Breast epithelium (tissue), 4 donors: ENCODE measurements around the gene TXNL1. TPM values are rescaled to one million over a fixed set of nuclear protein-coding genes. Genes with fewer than 3 reads are reported as not detected.
A peak's percentile ranks its signal among the peaks of the same experiment; 100 is the strongest.

Source experiments
- DNase-seq, 2 donors: peaks; one replicate each; pipeline ENCODE4 v3.0.0-alpha.2; 2019; ENCODE audit warnings: low spot score in 2 of 2
- H3K27ac ChIP-seq, 2 donors: fragments of 200-600 bp; sonication (generic) in 1 of 2; one replicate each; pipeline ENCODE4 v1.5.1; 2016 to 2019; ENCODE audit warnings: mild to moderate bottlenecking in 1 of 2
- H3K27me3 ChIP-seq, 2 donors: fragments of 200-600 bp; sonication (generic) in 1 of 2; one replicate each; pipeline versions ENCODE4 v1.5.1 to v1.6.0; 2017 to 2019; ENCODE audit warnings: control low read depth in 1 of 2, mild to moderate bottlenecking in 1 of 2
- H3K36me3 ChIP-seq: fragments of 200-600 bp; one replicate; pipeline ENCODE4 v1.5.1; 2019
- H3K4me1 ChIP-seq, 2 donors: fragments of 200-600 bp; sonication (generic); one replicate each; pipeline ENCODE4 v1.5.1; 2016 to 2019; ENCODE audit warnings: control low read depth in 1 of 2
- H3K4me3 ChIP-seq, 3 donors: fragments of 200-600 bp; sonication (generic); 1 replicate in 2 of 3; 2 replicates in 1 of 3; pipeline ENCODE4 v1.5.1; 2016 to 2019; ENCODE audit warnings: mild to moderate bottlenecking in 3 of 3, moderate library complexity in 2 of 3
- H3K9me3 ChIP-seq, 2 donors: fragments of 200-600 bp; sonication (generic) in 1 of 2; one replicate each; pipeline ENCODE4 v1.5.1; 2016 to 2019; ENCODE audit warnings: control low read depth in 1 of 2
- CTCF ChIP-seq, 3 donors: fragments of 450-650 bp; IDR thresholded peaks; one replicate each; pipeline ENCODE4 v1.5.1; 2016 to 2017; ENCODE audit warnings: antibody characterized with exemption in 3 of 3, mild to moderate bottlenecking in 3 of 3, moderate library complexity in 3 of 3
- POLR2A ChIP-seq: fragments of 450-650 bp; IDR thresholded peaks from one replicate; pipeline ENCODE4 v1.6.1; 2016; ENCODE audit warnings: antibody characterized with exemption, mild to moderate bottlenecking, moderate library complexity
- POLR2AphosphoS5 ChIP-seq, 3 donors: sonication (generic); formaldehyde crosslinking; IDR thresholded peaks; one replicate each; pipeline ENCODE4 v1.6.1; 2017; ENCODE audit warnings: antibody characterized with exemption in 3 of 3
- intact Hi-C: fragments of 100-400 bp; cut with DNase I; formaldehyde crosslinking; loops from one replicate; pipeline ENCODE4 v1.15.1; 2023; ENCODE audit warnings: low total_unique reads
- total RNA-seq, 3 donors: library from RNA; depleted of rRNA; stranded (reverse); fragments of >200 nt; gene quantifications; one replicate each; pipeline ENCODE4 v1.1.0, GENCODE V29; 2016

Gene TXNL1
- total RNA-seq, 3 donors from 2014 or later, result 35.4 to 47.0 (median 45.5) TPM

- H3K4me1 ChIP-seq, result no peaks in the 10 kb centered on the region
- no peaks in the 10 kb centered on the region for H3K36me3 ChIP-seq
- H3K9me3 ChIP-seq, result no peaks in the 10 kb centered on the region
- no peak for DNase-seq
- peak overlapping the region; percentile 96 to 98 for H3K27ac ChIP-seq
- H3K4me3 ChIP-seq, result peak overlapping the region; percentile 75 to 93 (median 85)
- intact Hi-C loops, result no loop called here
- TF ChIP-seq CTCF (IDR thresholded peaks at IDR 0.05), result no peak
- H3K27me3 ChIP-seq, result no peaks in the 10 kb centered on the region
These were observed 621 bp downstream of the TXNL1 start for GRCh38 chr18:56637711-56638231.

GRCh38 chr18:56637176-56637575 is 1.2 kb downstream of the TXNL1 start:
- Histone ChIP-seq H3K27me3 (no peaks in the 10 kb centered on the region), H3K9me3 (no peaks in the 10 kb centered on the region), H3K4me3 (peak overlapping the region; percentile 75 to 93 (median 85)), H3K4me1 (peaks cover 0 to 2% of the 10 kb centered on the region in 2 donors), H3K27ac (peak overlapping the region; percentile 96 to 98), H3K36me3 (no peaks in the 10 kb centered on the region)
- no peak for DNase-seq
- intact Hi-C loops, result no loop called here
- no peak for TF ChIP-seq POLR2AphosphoS5 (IDR thresholded peaks at IDR 0.05)
- TF ChIP-seq POLR2A, result no peak
- no peak for TF ChIP-seq CTCF (IDR thresholded peaks at IDR 0.05)

GRCh38 chr18:56635007-56635406 is 3.4 kb downstream of the TXNL1 start:
- intact Hi-C loops, result no loop called here
- Histone ChIP-seq H3K27me3 (no peaks in the 10 kb centered on the region), H3K4me3 (no peak overlapping the region), H3K27ac (no peak overlapping the region), H3K4me1 (peaks cover 0 to 3% of the 10 kb centered on the region in 2 donors), H3K36me3 (no peaks in the 10 kb centered on the region), H3K9me3 (no peaks in the 10 kb centered on the region)
- TF ChIP-seq POLR2A, result no peak
- TF ChIP-seq POLR2AphosphoS5 (IDR thresholded peaks at IDR 0.05), result no peak
- no peak for TF ChIP-seq CTCF (IDR thresholded peaks at IDR 0.05)
- no peak for DNase-seq

- H3K27me3 ChIP-seq, result no peaks in the 10 kb centered on the region
- H3K4me1 ChIP-seq, result peaks cover 0 to 3% of the 10 kb centered on the region in 2 donors
- no peaks in the 10 kb centered on the region for H3K9me3 ChIP-seq
- H3K36me3 ChIP-seq, result no peaks in the 10 kb centered on the region
- H3K4me3 ChIP-seq, result no peak overlapping the region
- H3K27ac ChIP-seq, result no peak overlapping the region
- intact Hi-C loops, result no loop called here
- DNase-seq, result no peak
- no peak for TF ChIP-seq CTCF (IDR thresholded peaks at IDR 0.05)
- no peak for TF ChIP-seq POLR2AphosphoS5 (IDR thresholded peaks at IDR 0.05)
- TF ChIP-seq POLR2A, result no peak
These were observed 6.0 kb downstream of the TXNL1 start for GRCh38 chr18:56632070-56633022.

- H3K9me3 ChIP-seq, result no peaks in the 10 kb centered on the region
- TF ChIP-seq POLR2AphosphoS5 (IDR thresholded peaks at IDR 0.05) (no peak), POLR2A (no peak), CTCF (IDR thresholded peaks at IDR 0.05) (no peak)
- DNase-seq, result no peak
- H3K4me1 ChIP-seq, result peaks cover 0 to 3% of the 10 kb centered on the region in 2 donors
- intact Hi-C loops, result no loop called here
- peaks cover 5% of the 10 kb centered on the region for H3K36me3 ChIP-seq
- H3K4me3 ChIP-seq, result no peak overlapping the region
- H3K27ac ChIP-seq, result no peak overlapping the region
- no peaks in the 10 kb centered on the region for H3K27me3 ChIP-seq
These were observed 10.4 kb downstream of the TXNL1 start for GRCh38 chr18:56627991-56628390.
